Neutrophil (primary cell): ENCODE results near the gene SARDH.

Experiments used
- H3K27ac ChIP-seq: fragments of 200-600 bp; sonication (generic); 2 replicates; pipeline ENCODE4 v1.5.1; 2016; ENCODE audit warnings: mild to moderate bottlenecking, moderate library complexity
- H3K27me3 ChIP-seq: fragments of 200-600 bp; sonication (generic); 2 replicates; pipeline ENCODE4 v1.6.0; 2016; ENCODE audit warnings: mild to moderate bottlenecking
- H3K36me3 ChIP-seq: fragments of 200-600 bp; sonication (generic); 2 replicates; pipeline ENCODE4 v1.5.1; 2017
- H3K4me1 ChIP-seq, 2 experiments: fragments of 200-600 bp in 1 of 2; sonication (generic) in 1 of 2; 1 replicate in 1 of 2; 2 replicates in 1 of 2; pipeline versions ENCODE4 v1.5.1 to v1.6.1; 2013 to 2016; ENCODE audit warnings: low read depth in 1 of 2, low read length in 1 of 2, mild to moderate bottlenecking in 1 of 2, moderate library complexity in 1 of 2; ENCODE audit not compliant: control insufficient read depth in 1 of 2, insufficient read depth in 1 of 2
- H3K4me3 ChIP-seq, 2 experiments: fragments of 200-600 bp in 1 of 2; sonication (generic) in 1 of 2; 1 replicate in 1 of 2; 2 replicates in 1 of 2; pipeline ENCODE4 v1.5.1; 2013 to 2016; ENCODE audit warnings: low read depth in 1 of 2, low read length in 1 of 2, mild to moderate bottlenecking in 1 of 2, moderate library complexity in 1 of 2
- H3K9me3 ChIP-seq: fragments of 200-600 bp; sonication (generic); 2 replicates; pipeline ENCODE4 v1.5.1; 2016
- TF ChIP-seq, protein P1 (sequence below): fragments of 200-600 bp; sonication (generic); IDR thresholded peaks from 2 replicates; pipeline ENCODE4 v1.5.1; 2016; ENCODE audit warnings: antibody characterized with exemption

Gene SARDH

DNA sequence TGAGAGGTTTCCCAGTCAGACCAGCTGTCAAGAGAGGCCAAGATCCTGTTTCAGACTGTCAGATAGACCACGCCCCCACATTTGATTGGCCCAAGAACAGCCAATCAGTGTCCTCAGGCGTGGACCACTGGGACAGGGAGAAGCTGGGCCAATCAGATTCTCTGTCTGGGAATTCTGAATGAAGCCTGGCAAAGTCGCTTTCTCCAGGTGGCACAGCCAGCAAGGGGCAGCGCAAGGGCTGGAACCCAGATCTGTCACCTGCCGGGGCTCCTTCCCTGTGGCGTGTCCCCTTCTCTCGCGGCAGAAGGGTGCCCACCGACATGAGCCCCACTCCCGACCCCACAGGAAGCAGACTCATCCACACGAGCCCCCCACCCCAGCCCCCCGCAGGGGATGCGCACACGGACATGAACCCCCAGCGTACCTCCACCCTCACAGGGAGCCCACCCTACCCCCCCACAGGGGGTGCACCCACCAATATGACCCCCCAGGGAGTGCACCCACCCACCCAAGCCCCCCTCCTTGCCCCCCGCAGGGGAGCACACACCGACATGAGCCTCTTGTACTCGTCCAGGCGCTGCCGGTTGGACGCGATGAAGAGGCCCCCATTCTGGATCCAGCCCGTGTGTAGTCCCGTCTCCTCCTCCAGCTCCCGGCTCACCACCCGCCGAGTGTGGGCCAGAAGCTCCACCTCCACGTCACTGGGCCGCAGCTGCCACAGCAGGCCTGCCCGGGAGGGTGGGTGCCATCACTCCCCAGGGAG, 6.1 kb downstream of the SARDH start:
- Histone ChIP-seq H3K27ac (no peak overlapping the region), H3K4me3 (no peak overlapping the region), H3K36me3 (no peaks in the 10 kb centered on the region), H3K27me3 (peaks cover 5% of the 10 kb centered on the region), H3K9me3 (no peaks in the 10 kb centered on the region), H3K4me1 (no peaks in the 10 kb centered on the region)
- TF ChIP-seq, protein P1, sequence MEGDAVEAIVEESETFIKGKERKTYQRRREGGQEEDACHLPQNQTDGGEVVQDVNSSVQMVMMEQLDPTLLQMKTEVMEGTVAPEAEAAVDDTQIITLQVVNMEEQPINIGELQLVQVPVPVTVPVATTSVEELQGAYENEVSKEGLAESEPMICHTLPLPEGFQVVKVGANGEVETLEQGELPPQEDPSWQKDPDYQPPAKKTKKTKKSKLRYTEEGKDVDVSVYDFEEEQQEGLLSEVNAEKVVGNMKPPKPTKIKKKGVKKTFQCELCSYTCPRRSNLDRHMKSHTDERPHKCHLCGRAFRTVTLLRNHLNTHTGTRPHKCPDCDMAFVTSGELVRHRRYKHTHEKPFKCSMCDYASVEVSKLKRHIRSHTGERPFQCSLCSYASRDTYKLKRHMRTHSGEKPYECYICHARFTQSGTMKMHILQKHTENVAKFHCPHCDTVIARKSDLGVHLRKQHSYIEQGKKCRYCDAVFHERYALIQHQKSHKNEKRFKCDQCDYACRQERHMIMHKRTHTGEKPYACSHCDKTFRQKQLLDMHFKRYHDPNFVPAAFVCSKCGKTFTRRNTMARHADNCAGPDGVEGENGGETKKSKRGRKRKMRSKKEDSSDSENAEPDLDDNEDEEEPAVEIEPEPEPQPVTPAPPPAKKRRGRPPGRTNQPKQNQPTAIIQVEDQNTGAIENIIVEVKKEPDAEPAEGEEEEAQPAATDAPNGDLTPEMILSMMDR = no peak

DNA sequence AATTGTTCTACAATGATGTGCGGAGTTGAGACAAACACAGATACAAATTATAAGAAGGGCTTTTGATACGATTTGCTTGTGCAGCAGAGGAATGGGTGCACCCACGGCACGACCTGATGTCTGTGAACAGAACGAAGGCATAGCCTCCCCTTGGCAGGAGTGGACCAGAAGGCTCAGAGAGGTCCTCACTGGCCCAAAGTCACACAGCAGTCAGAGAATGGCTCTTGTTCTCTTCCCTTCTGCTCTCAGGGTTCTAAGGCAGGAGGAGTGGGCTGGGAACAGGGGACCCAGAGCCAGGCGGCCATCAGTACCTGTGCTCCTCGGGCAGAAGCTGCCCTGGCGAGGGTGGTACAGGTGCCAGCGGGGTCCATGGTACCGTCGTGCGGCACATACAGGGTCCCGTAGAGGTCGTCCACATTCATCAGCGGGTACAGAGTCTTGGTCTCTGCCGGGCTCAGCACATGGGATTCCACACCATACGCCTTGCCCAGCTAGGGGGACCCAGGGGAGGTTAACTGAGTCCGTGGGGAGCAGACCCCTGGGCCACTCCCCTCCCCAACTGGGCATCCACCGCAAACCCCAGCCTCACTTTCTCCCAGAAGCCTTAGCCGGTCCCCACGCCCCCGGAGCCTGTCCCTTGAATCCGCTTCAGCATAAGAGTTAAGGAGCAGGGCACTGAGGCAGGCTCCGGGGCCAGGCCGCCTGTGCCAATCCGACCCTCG, 7.0 kb downstream of the SARDH start:
- no peak overlapping the region for H3K4me3 ChIP-seq
- TF ChIP-seq, protein P1 = no peak
- H3K27ac ChIP-seq = no peak overlapping the region
- H3K36me3 ChIP-seq = no peaks in the 10 kb centered on the region
- no peaks in the 10 kb centered on the region for H3K4me1 ChIP-seq
- no peaks in the 10 kb centered on the region for H3K27me3 ChIP-seq
- no peaks in the 10 kb centered on the region for H3K9me3 ChIP-seq

DNA sequence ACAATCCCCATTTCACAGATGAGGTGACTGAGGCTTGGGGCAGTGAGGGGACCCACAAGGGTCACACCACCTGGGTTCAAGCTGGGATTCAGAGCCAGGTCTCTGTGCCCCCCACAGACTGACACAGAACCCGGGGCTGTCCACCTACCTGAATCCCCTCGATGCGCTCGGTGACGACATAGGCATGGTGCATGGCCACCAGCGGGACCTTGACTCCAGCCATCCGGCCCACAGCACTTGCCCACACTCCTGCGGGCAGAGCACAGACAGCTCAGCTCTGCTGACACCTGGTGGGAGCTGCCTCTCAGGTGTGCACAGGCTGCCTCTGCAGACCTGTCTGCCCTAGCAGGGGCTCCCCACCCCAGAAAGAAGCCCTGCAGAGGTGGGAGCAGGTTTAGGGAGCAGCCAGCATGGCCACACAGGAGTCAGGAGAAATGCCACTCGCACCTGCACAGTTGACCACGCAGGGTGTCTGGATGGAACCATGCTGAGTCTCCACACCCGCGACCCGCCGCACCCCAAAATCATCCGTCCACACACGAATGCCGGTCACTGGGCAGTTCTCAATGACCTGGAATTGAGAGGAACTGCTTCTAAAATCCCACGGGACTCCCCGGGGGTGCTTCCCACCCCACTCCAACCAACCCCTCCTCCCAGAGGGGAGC, 8.4 kb downstream of the SARDH start:
- H3K9me3 ChIP-seq = no peaks in the 10 kb centered on the region
- TF ChIP-seq, protein P1 = no peak
- no peaks in the 10 kb centered on the region for H3K4me1 ChIP-seq
- H3K27me3 ChIP-seq = no peaks in the 10 kb centered on the region
- no peak overlapping the region for H3K4me3 ChIP-seq
- no peak overlapping the region for H3K27ac ChIP-seq
- no peaks in the 10 kb centered on the region for H3K36me3 ChIP-seq

DNA sequence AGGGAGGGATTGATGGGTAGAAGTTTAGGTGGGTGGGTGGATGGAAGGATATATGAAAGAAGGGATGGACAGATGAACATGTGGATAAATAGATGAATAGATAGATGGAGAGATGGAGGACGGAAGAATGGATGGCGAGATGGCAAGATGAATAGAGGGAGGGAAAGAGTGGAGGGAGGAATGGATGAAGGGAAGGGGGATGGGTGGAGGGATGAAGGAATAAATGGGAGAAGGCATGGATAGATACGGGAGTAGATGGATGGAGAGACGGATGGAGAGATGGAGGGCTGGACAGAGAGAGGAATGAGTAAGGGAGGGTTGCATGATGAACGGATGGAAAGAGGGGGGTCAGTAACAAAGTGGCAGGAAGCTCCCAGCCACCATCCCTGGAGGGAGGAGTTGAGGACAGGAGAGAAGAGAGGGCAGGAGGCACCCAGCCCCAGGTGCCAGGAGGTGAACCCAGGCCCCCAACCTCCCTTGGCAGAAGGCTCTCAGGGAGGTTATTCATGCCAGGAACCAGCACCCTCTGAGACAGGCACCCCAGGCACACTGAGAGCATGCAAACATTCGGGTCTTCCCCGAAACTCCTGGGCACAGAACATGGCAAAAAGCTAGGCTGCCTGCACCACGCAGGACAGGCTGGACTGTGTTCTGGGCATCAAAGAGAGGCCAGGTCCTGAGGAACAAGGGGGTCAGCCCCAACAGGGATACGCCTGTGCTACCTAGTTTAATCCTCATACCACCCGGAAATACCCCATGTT, 9.1 kb downstream of the SARDH start:
- Histone ChIP-seq H3K27me3 (no peaks in the 10 kb centered on the region), H3K4me1 (no peaks in the 10 kb centered on the region), H3K4me3 (no peak overlapping the region), H3K9me3 (no peaks in the 10 kb centered on the region), H3K27ac (no peak overlapping the region), H3K36me3 (no peaks in the 10 kb centered on the region)
- TF ChIP-seq, protein P1 = no peak

DNA sequence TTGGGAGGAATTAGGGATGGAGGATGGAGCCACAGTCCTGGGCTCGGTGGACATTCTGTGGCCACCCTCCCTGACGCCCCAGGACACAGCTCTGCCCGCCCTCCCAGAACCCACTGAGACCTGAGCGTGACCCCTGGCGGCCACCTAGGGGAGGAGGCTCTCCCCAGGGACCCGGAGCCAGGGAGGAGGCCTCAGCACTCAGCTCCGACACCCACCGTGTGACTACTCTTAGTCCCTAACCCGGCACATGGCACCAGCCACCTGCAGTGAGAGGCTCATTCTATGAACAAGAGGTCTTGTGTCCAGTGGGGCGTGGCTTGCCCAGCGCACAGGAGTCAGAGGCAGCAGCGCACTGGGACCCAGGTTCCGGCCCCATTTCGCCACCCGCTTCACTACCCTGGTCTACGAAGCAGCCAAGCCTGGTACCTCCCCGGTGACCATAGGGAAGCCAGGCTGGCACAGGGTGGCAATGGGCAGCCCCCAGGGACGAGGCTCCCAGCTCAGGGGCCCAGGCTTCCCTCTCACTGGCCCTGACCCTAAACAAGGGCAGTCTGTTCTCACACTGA, 10.2 kb downstream of the SARDH start:
- TF ChIP-seq, protein P1 = no peak
- Histone ChIP-seq H3K4me1 (no peaks in the 10 kb centered on the region), H3K9me3 (no peaks in the 10 kb centered on the region), H3K4me3 (no peak overlapping the region), H3K27me3 (no peaks in the 10 kb centered on the region), H3K27ac (no peak overlapping the region), H3K36me3 (no peaks in the 10 kb centered on the region)
